ENCODE measurements around the gene ID1. TPM values are rescaled to one million over a fixed set of nuclear protein-coding genes. Genes with fewer than 3 reads are reported as not detected.
"Not testable (repeated sequence)": the region's sequence is repeated elsewhere in the genome, so short reads cannot be mapped to it uniquely, and the experiment has no call there.

ID1 gene
- total RNA-seq, 1 donor from 2014 or later: 299 TPM

- ATAC-seq: no peak
Observed at GRCh38 chr20:31573555-31574321, 31.4 kb upstream of the ID1 start.

- ATAC-seq: not testable (repeated sequence)
Observed at GRCh38 chr20:31574986-31575385, 30.1 kb upstream of the ID1 start.

GRCh38 chr20:31576751-31577150 lies 28.3 kb upstream of the ID1 start:
- no peak for ATAC-seq

DNA sequence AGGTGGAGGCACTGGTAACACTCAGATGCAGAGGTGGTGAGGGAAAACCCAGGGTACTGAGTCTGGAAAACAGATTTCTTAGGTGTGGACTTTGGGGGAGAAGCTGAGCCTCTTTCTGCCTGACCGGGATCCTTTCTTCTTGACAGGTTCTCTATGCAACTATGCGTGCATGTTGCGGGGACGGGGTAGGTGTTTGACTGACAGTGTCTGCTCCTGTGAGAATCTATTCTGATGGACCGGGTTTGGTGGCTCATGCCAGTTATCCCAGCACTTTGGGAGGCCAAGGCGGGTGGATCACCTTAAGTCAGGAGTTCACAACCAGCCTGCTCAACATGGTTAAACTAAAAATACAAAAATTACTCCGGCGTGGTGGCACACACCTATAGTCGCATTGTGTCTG lies 27.9 kb upstream of the ID1 start:
- no peak for ATAC-seq

GRCh38 chr20:31578448-31579138 lies 26.5 kb upstream of the ID1 start:
- ATAC-seq: no peak

GRCh38 chr20:31579245-31579644 lies 25.8 kb upstream of the ID1 start:
- no peak for ATAC-seq

GRCh38 chr20:31579941-31580651 lies 25.0 kb upstream of the ID1 start:
- not testable (repeated sequence) for ATAC-seq

GRCh38 chr20:31580706-31581105 lies 24.4 kb upstream of the ID1 start:
- ATAC-seq: no peak

DNA sequence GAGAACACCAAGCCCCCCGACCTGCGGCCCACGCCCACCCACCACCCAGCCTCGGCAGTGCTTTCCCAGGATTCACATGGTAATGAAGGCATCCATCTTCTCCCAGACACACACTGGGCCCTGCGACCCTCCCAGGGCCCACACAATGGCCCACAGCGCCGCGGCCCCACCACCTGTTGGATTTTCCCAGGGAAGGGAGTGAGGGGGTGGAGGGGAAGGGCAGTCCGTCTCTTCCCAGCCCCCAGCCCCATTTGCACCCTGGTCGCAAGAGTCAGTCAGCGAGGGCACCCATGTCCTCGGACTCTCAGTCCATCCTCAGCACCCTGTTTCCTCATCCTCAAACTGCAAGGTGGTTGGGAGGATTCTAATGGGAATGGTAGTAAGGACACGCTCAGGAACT lies 23.7 kb upstream of the ID1 start:
- no peak for ATAC-seq

DNA sequence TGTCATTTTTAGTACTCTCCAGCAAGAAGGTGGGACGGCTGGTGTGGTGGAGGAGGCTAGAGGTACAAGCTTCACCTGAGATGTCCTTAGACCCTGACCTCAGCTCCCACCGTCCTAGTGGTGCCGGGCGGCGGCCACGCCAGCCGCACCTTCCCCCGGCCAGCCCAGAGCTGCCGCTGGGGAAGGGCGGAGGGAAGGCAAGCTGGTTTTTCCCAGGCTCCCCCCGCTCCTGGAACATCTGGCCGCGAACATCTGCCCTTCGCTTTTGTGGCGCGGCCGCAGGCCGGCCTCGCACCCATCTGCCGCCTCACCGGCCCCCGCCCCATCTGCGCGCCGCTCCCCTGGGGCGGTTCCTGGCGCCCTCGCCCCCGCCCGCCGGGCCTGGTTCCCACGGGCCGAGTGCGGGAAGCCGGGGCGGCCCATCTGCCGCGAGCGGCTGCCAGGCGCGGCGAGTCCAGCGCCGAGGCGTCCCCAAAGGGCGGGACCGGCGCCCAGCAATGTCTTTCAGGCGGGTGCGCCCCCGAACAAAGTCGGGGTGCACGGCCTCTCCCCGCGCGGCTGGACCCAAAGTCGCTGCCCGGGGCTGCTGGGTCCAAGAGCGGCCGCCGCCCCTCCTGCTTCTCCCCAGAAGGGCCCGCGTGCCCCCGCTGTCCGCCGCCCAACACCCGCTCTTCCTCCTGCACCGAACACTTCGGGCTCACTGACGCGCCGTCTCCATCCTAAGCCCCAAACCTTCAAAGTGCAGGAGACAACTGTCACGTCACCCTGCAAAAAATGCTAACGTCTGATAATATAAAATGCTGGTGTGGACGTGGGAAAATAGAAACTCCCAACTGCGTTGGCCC lies 17.3 kb upstream of the ID1 start:
- peak; percentile 71 for ATAC-seq

DNA sequence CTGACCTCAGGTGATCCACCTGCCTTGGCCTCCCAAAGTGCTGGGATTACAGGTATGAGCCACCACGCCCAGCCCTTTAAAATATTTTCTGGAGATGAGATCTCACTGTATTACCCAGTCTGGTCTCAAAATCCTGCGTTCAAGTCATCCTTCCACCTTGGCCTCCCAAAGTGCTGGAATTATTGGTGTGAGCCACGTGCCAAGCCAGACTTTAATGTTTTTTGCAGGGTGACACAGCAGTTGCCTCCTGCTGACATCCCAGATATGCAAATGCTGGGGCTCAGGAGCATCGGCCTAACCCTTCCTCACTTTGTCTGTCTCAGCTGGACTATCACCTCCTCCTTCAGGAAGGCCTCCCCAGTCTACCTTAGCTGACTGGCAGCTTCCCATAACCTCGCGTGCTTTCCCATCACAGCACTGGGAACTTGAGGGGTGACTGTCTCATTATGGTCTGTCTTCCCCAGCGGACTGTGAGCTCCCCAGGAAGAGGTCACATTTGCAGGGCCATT lies 14.3 kb upstream of the ID1 start:
- ATAC-seq: no peak

GRCh38 chr20:31593221-31594001 lies 11.7 kb upstream of the ID1 start:
- peak; percentile 95 for ATAC-seq

- no peak for ATAC-seq
Observed at GRCh38 chr20:31594002-31594557, 11.0 kb upstream of the ID1 start.

GRCh38 chr20:31594558-31595379 lies 10.3 kb upstream of the ID1 start:
- no peak for ATAC-seq

- ATAC-seq: no peak
Observed at GRCh38 chr20:31595380-31595653, 9.8 kb upstream of the ID1 start.

GRCh38 chr20:31595654-31596411 lies 9.3 kb upstream of the ID1 start:
- peak; percentile 30 for ATAC-seq

DNA sequence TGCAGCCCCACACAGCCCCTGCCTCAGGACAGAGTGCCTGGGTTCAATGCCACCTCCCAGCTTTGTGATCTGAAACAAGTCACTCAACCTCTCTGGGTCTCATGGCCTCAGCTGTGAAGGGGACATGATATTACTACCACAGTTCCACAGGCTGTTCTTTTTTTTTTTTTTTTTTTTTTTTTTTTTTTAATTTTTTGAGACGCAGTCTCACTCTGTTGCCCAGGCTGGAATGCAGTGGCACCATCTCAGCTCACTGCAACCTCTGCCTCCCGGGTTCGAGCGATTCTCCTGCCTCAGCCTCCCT lies 8.7 kb upstream of the ID1 start:
- ATAC-seq: not testable (repeated sequence)

DNA sequence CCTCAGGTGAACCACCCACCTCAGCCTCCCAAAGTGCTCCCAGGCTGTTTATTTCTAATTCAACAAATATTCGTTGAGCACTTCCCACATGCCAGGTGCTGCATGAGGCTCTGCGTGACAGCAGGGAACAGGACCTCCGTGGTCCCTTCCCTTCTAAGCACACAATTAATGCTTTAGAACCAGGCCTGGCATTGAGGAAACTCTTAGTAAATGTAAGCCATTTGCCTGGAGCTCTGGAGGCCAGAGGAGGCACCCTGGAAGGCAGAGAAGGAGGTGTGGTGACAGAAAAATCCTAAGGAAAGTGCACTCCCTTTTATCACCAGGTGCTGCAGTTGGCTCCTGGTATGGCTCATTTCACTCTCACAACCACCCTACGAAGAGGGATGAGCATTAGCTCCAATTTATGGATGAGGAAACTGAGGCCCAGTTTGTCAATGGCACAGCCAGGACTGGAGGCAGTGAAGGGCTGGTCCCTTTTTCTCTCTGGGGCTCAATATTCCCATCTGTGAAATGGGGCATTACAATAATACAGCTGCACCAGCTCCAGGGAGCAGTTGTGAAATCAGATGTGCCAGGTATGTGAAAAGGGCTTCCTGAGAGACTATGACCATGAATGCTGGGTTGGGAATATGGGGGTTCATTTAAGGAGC lies 8.1 kb upstream of the ID1 start:
- ATAC-seq: no peak

- no peak for ATAC-seq
Observed at GRCh38 chr20:31597481-31597855, 7.6 kb upstream of the ID1 start.

GRCh38 chr20:31602431-31602778 lies 2.7 kb upstream of the ID1 start:
- no peak for ATAC-seq
